ENCODE measurements around the gene SNN. TPM values are rescaled to one million over a fixed set of nuclear protein-coding genes. Genes with fewer than 3 reads are reported as not detected.

SNN gene
- total RNA-seq, 1 experiment from 2014 or later = 65.2 TPM

- Mint-ChIP-seq H3K4me1 (no peaks in the 10 kb centered on the region), H3K27me3 (ENCODE audit: low read depth) (no peaks in the 10 kb centered on the region), H3K36me3 (peaks cover 16% of the 10 kb centered on the region), H3K4me3 (no peak overlapping the region), H3K9me3 (no peaks in the 10 kb centered on the region), H3K27ac (no peak overlapping the region)
- DNase-seq (ENCODE audit: low spot score) (no peak), ATAC-seq (no peak)
- TF ChIP-seq MXD4 (CRISPR knock-in tag; IDR thresholded peaks at IDR 0.05; ENCODE audit: borderline replicate concordance) (no peak), ZNF317 (CRISPR knock-in tag; IDR thresholded peaks at IDR 0.05; ENCODE audit: borderline replicate concordance, low read depth) (no peak), ATF2 (CRISPR knock-in tag; IDR thresholded peaks at IDR 0.05; ENCODE audit: borderline replicate concordance, low read depth) (no peak), MYBL2 (CRISPR knock-in tag; IDR thresholded peaks at IDR 0.05) (no peak), GABPB1 (CRISPR knock-in tag; IDR thresholded peaks at IDR 0.05) (no peak), SMAD3 (CRISPR knock-in tag; IDR thresholded peaks at IDR 0.05; ENCODE audit: borderline replicate concordance) (no peak), IRF1 (CRISPR knock-in tag; IDR thresholded peaks at IDR 0.05) (no peak), SMAD4 (CRISPR knock-in tag; IDR thresholded peaks at IDR 0.05) (no peak), MAX (CRISPR knock-in tag; IDR thresholded peaks at IDR 0.05) (no peak), GRHL2 (CRISPR knock-in tag; IDR thresholded peaks at IDR 0.05; ENCODE audit: insufficient replicate concordance, severe bottlenecking) (no peak), ZNF121 (CRISPR knock-in tag; IDR thresholded peaks at IDR 0.05) (no peak), NFE2L1 (CRISPR knock-in tag; IDR thresholded peaks at IDR 0.05) (no peak), ZMAT4 (CRISPR knock-in tag; IDR thresholded peaks at IDR 0.05) (no peak), PRRX2 (CRISPR knock-in tag; IDR thresholded peaks at IDR 0.05) (no peak), NFATC4 (CRISPR knock-in tag; IDR thresholded peaks at IDR 0.05) (no peak), NR2C2 (CRISPR knock-in tag; IDR thresholded peaks at IDR 0.05) (no peak), ATF1 (CRISPR knock-in tag; IDR thresholded peaks at IDR 0.05) (no peak), ZNF423 (CRISPR knock-in tag; IDR thresholded peaks at IDR 0.05) (no peak)
- TF ChIP-seq, protein P1, sequence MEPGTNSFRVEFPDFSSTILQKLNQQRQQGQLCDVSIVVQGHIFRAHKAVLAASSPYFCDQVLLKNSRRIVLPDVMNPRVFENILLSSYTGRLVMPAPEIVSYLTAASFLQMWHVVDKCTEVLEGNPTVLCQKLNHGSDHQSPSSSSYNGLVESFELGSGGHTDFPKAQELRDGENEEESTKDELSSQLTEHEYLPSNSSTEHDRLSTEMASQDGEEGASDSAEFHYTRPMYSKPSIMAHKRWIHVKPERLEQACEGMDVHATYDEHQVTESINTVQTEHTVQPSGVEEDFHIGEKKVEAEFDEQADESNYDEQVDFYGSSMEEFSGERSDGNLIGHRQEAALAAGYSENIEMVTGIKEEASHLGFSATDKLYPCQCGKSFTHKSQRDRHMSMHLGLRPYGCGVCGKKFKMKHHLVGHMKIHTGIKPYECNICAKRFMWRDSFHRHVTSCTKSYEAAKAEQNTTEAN (CRISPR knock-in tag; IDR thresholded peaks at IDR 0.05) = no peak
- TF ChIP-seq, protein P2, sequence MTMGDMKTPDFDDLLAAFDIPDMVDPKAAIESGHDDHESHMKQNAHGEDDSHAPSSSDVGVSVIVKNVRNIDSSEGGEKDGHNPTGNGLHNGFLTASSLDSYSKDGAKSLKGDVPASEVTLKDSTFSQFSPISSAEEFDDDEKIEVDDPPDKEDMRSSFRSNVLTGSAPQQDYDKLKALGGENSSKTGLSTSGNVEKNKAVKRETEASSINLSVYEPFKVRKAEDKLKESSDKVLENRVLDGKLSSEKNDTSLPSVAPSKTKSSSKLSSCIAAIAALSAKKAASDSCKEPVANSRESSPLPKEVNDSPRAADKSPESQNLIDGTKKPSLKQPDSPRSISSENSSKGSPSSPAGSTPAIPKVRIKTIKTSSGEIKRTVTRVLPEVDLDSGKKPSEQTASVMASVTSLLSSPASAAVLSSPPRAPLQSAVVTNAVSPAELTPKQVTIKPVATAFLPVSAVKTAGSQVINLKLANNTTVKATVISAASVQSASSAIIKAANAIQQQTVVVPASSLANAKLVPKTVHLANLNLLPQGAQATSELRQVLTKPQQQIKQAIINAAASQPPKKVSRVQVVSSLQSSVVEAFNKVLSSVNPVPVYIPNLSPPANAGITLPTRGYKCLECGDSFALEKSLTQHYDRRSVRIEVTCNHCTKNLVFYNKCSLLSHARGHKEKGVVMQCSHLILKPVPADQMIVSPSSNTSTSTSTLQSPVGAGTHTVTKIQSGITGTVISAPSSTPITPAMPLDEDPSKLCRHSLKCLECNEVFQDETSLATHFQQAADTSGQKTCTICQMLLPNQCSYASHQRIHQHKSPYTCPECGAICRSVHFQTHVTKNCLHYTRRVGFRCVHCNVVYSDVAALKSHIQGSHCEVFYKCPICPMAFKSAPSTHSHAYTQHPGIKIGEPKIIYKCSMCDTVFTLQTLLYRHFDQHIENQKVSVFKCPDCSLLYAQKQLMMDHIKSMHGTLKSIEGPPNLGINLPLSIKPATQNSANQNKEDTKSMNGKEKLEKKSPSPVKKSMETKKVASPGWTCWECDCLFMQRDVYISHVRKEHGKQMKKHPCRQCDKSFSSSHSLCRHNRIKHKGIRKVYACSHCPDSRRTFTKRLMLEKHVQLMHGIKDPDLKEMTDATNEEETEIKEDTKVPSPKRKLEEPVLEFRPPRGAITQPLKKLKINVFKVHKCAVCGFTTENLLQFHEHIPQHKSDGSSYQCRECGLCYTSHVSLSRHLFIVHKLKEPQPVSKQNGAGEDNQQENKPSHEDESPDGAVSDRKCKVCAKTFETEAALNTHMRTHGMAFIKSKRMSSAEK (CRISPR knock-in tag; IDR thresholded peaks at IDR 0.05; ENCODE audit: borderline replicate concordance) = no peak
- CTCF ChIA-PET = interaction anchor here (1.0 kb wide), 1 partner anchor 8 kb away, joined by 3 read pairs; no protein-coding TSS in a partner anchor
- POLR2A ChIA-PET = no interaction called here
Observed at GRCh38 chr16:11727796-11728543, 59.7 kb downstream of the SNN start.

Other genes starting within 250 kb of the SNN start
- gene LITAF, start 81.5 kb upstream of the SNN start, total RNA-seq (2021) = 72.4 to 77.7 TPM (median 73.0 TPM) in 3 replicates
- 11.1 to 11.5 TPM (median 11.4 TPM) in 3 replicates for gene TXNDC11, start 74.4 kb downstream of the SNN start, total RNA-seq (2021)
- 39.9 to 45.9 TPM (median 43.0 TPM) in 3 replicates for gene ZC3H7A, start 128.8 kb downstream of the SNN start, total RNA-seq (2021)
- gene RSL1D1, start 183.1 kb downstream of the SNN start, total RNA-seq (2021) = 203 to 227 TPM (median 216 TPM) in 3 replicates
- 154 to 190 TPM (median 159 TPM) in 3 replicates for gene GSPT1, start 247.5 kb downstream of the SNN start, total RNA-seq (2021)